H1 (cell line): ENCODE results near the gene EDEM2. TPM values are rescaled to one million over a fixed set of nuclear protein-coding genes. Genes with fewer than 3 reads are reported as not detected.

Experiments used
- CTCF ChIA-PET: fragments of 300-600 bp; sonication (Branson Sonifier 250); formaldehyde crosslinking; loops from one replicate; lab custom pipeline; 2021; ENCODE audit not compliant: partially characterized antibody; lab: Charles Lee
- POLR2A ChIA-PET: fragments of 300-600 bp; sonication (Branson Sonifier 250); formaldehyde crosslinking; loops from one replicate; lab custom pipeline; 2021; ENCODE audit warnings: inconsistent platforms; ENCODE audit not compliant: partially characterized antibody; lab: Charles Lee
- DNase-seq, 2 experiments: peaks; one replicate each; pipeline versions ENCODE4 v3.0.0 to v3.0.0-alpha.2; 2010 to 2022; ENCODE audit warnings: low spot score in 2 of 2, low read depth in 1 of 2, mixed read lengths in 1 of 2
- FAIRE-seq: peaks from 2 replicates; lab custom pipeline; 2011; peaks lifted over from hg19 to GRCh38; lab: Jason Lieb, UNC
- H2AFZ ChIP-seq: 2 replicates; pipeline ENCODE4 v1.8.1; 2012; ENCODE audit warnings: low read length, inconsistent platforms
- H2AK5ac ChIP-seq: 2 replicates; pipeline ENCODE4 v1.6.1; 2013; ENCODE audit warnings: low read depth, low read length
- H2BK120ac ChIP-seq: replicated peaks from 2 replicates; pipeline ENCODE3; 2013; ENCODE audit warnings: low read depth, low read length, inconsistent platforms
- H2BK12ac ChIP-seq: 2 replicates; pipeline ENCODE4 v1.6.1; 2013; ENCODE audit warnings: low read depth, low read length
- H2BK15ac ChIP-seq: 2 replicates; pipeline ENCODE4 v1.6.1; 2013; ENCODE audit warnings: low read length
- H2BK20ac ChIP-seq: 2 replicates; pipeline ENCODE4 v1.6.1; 2013; ENCODE audit warnings: low read length
- H2BK5ac ChIP-seq: 2 replicates; pipeline ENCODE4 v1.6.1; 2013; ENCODE audit warnings: low read depth, low read length
- H3K14ac ChIP-seq: 2 replicates; pipeline ENCODE4 v1.6.1; 2013; ENCODE audit warnings: inconsistent platforms; ENCODE audit not compliant: insufficient read length
- H3K18ac ChIP-seq: 2 replicates; pipeline ENCODE4 v1.6.1; 2013; ENCODE audit warnings: low read length; ENCODE audit errors: extremely low read depth
- H3K23ac ChIP-seq: 2 replicates; pipeline ENCODE4 v1.6.1; 2013; ENCODE audit warnings: inconsistent platforms; ENCODE audit not compliant: insufficient read length
- H3K23me2 ChIP-seq: 2 replicates; pipeline ENCODE4 v1.6.1; 2013; ENCODE audit warnings: low read depth, low read length
- H3K27ac ChIP-seq: 2 replicates; pipeline ENCODE4 v1.6.1; 2011; ENCODE audit warnings: low read depth, low read length, inconsistent platforms
- H3K27me3 ChIP-seq, 4 experiments: replicated peaks in 1 of 4; 1 replicate in 1 of 4; 2 replicates in 3 of 4; pipeline versions ENCODE4 v1.6.1 to v1.8.1; 2011 to 2013; ENCODE audit warnings: low read length in 3 of 4, mild to moderate bottlenecking in 3 of 4, inconsistent platforms in 2 of 4, mixed read lengths in 2 of 4, moderate library complexity in 1 of 4; ENCODE audit not compliant: control insufficient read depth in 3 of 4, insufficient read depth in 3 of 4; ENCODE audit errors: extremely low read depth in 1 of 4
- H3K36me3 ChIP-seq, 4 experiments: 2 replicates each; pipeline versions ENCODE4 v1.6.1 to v1.8.1; 2011 to 2013; ENCODE audit warnings: mild to moderate bottlenecking in 4 of 4, low read length in 3 of 4, moderate library complexity in 2 of 4, control low read depth in 1 of 4, inconsistent platforms in 1 of 4; ENCODE audit not compliant: insufficient read depth in 4 of 4, control insufficient read depth in 2 of 4
- H3K4ac ChIP-seq: replicated peaks from 2 replicates; pipeline ENCODE3; 2013; ENCODE audit warnings: low read length, low read depth, mixed read lengths, inconsistent platforms; ENCODE audit not compliant: insufficient read length
- H3K4me1 ChIP-seq, 4 experiments: replicated peaks in 1 of 4; 1 replicate in 1 of 4; 2 replicates in 3 of 4; pipeline versions ENCODE4 v1.6.1 to v1.8.1; 2011 to 2013; ENCODE audit warnings: low read length in 3 of 4, inconsistent platforms in 2 of 4, mixed read lengths in 1 of 4; ENCODE audit not compliant: insufficient read depth in 4 of 4, control insufficient read depth in 3 of 4
- H3K4me2 ChIP-seq, 2 experiments: 2 replicates each; pipeline versions ENCODE4 v1.6.1 to v1.8.1; 2011 to 2013; ENCODE audit warnings: low read depth in 2 of 2, low read length in 2 of 2, control low read depth in 1 of 2, inconsistent platforms in 1 of 2, mild to moderate bottlenecking in 1 of 2; ENCODE audit not compliant: insufficient read depth in 1 of 2
- H3K4me3 ChIP-seq, 4 experiments: fragments of 200-600, 300-600 bp in 1 of 4; sonication (generic), shearing (Covaris generic), sonication (Bioruptor Twin) in 1 of 4; 2 replicates each; pipeline versions ENCODE4 v1.5.1 to v1.8.1; 2011 to 2016; ENCODE audit warnings: low read length in 4 of 4, low read depth in 3 of 4, control low read depth in 2 of 4, inconsistent platforms in 2 of 4, mild to moderate bottlenecking in 2 of 4, mixed read lengths in 1 of 4, moderate library complexity in 1 of 4; ENCODE audit not compliant: insufficient read depth in 2 of 4; ENCODE audit errors: extremely low read depth in 1 of 4
- H3K56ac ChIP-seq: replicated peaks from 2 replicates; pipeline ENCODE3; 2013; ENCODE audit warnings: low read depth, mild to moderate bottlenecking, mixed read lengths, low read length, inconsistent platforms; ENCODE audit not compliant: insufficient read length
- H3K79me1 ChIP-seq: 2 replicates; pipeline ENCODE4 v1.6.1; 2013; ENCODE audit warnings: low read depth, low read length, control low read depth
- H3K79me2 ChIP-seq, 2 experiments: 2 replicates each; pipeline versions ENCODE4 v1.6.1 to v1.8.1; 2012 to 2013; ENCODE audit warnings: low read length in 2 of 2, mild to moderate bottlenecking in 2 of 2, inconsistent platforms in 1 of 2; ENCODE audit not compliant: insufficient read depth in 2 of 2, control insufficient read depth in 1 of 2
- H3K9ac ChIP-seq, 4 experiments: replicated peaks in 1 of 4; 1 replicate in 1 of 4; 2 replicates in 3 of 4; pipeline versions ENCODE4 v1.6.1 to v1.8.1; 2011 to 2013; ENCODE audit warnings: low read depth in 3 of 4, low read length in 3 of 4, control low read depth in 2 of 4, mild to moderate bottlenecking in 2 of 4, moderate library complexity in 2 of 4, inconsistent platforms in 1 of 4; ENCODE audit errors: extremely low read depth in 1 of 4
- H3K9me3 ChIP-seq, 2 experiments: 2 replicates each; pipeline versions ENCODE4 v1.6.1 to v1.8.1; 2012 to 2013; ENCODE audit warnings: mild to moderate bottlenecking in 2 of 2, moderate library complexity in 2 of 2, control low read depth in 1 of 2, inconsistent platforms in 1 of 2, low read depth in 1 of 2, low read length in 1 of 2, mixed read lengths in 1 of 2; ENCODE audit not compliant: insufficient read depth in 2 of 2
- H4K20me1 ChIP-seq, 2 experiments: replicated peaks in 1 of 2; 2 replicates each; pipeline versions ENCODE3 to v1.8.1; 2011 to 2013; ENCODE audit warnings: inconsistent platforms in 2 of 2, low read length in 2 of 2, mild to moderate bottlenecking in 1 of 2; ENCODE audit not compliant: insufficient read depth in 2 of 2, control insufficient read depth in 1 of 2
- H4K5ac ChIP-seq: 2 replicates; pipeline ENCODE4 v1.6.1; 2013; ENCODE audit warnings: low read length, low read depth, mixed read lengths, inconsistent platforms; ENCODE audit not compliant: insufficient read length
- H4K8ac ChIP-seq: 2 replicates; pipeline ENCODE4 v1.8.0; 2013; ENCODE audit warnings: mild to moderate bottlenecking, moderate library complexity, low read length, inconsistent platforms; ENCODE audit not compliant: insufficient read depth; ENCODE audit errors: extremely low read depth
- H4K91ac ChIP-seq: replicated peaks from 2 replicates; pipeline ENCODE3; 2013; ENCODE audit warnings: low read length, mixed read lengths, inconsistent platforms; ENCODE audit not compliant: insufficient read length
- CREB1 ChIP-seq: IDR thresholded peaks from 2 replicates; pipeline ENCODE4 v1.6.1; 2012; ENCODE audit warnings: inconsistent platforms
- KDM5A ChIP-seq: fragments of 200-600 bp; IDR thresholded peaks from 2 replicates; pipeline ENCODE4 v1.7.1; 2012; ENCODE audit warnings: mild to moderate bottlenecking, low read length, inconsistent platforms, mixed read lengths
- MAFK ChIP-seq: IDR thresholded peaks from 2 replicates; pipeline ENCODE4 v1.6.1; 2012; ENCODE audit warnings: low read depth, mild to moderate bottlenecking, improper control_type of control experiment, low read length
- NRF1 ChIP-seq: IDR thresholded peaks from 2 replicates; pipeline ENCODE4 v1.6.1; 2011; ENCODE audit warnings: mild to moderate bottlenecking, low read depth, low read length, improper control_type of control experiment
- SAP30 ChIP-seq: fragments of 300-600 bp; sonication (generic); IDR thresholded peaks from 2 replicates; pipeline ENCODE4 v1.7.1; 2012; ENCODE audit warnings: low read length, moderate library complexity, mild to moderate bottlenecking, inconsistent platforms; ENCODE audit not compliant: insufficient read depth, insufficient replicate concordance
- WGBS, 2 experiments: shearing (Covaris generic) in 1 of 2; methylation state at CpG; one replicate each; pipeline versions ENCODE4 v1.1.6 to v1.1.7; 2013 to 2015; ENCODE audit warnings: low lambda C conversion rate in 2 of 2, mixed read lengths in 2 of 2, inconsistent platforms in 1 of 2, low coverage in 1 of 2, missing lambda C conversion rate in 1 of 2; ENCODE audit not compliant: insufficient replicate concordance in 2 of 2, insufficient coverage in 1 of 2, insufficient read length in 1 of 2; ENCODE audit errors: extremely low coverage in 1 of 2, missing lambda C conversion rate in 1 of 2; 5-methylcytosine and 5-hydroxymethylcytosine counted together
- polyA plus RNA-seq, 7 experiments: library from polyadenylated mRNA; depleted of rRNA in 3 of 7; stranded (reverse) in 5 of 7; unstranded in 2 of 7; fragments of >200 nt in 5 of 7; fragments of 200-250 nt in 2 of 7; gene quantifications; 1 replicate in 5 of 7; 2 replicates in 1 of 7; 4 replicates in 1 of 7; pipeline versions ENCODE4 v1.2.1 to v1.2.3, GENCODE V29; 2011 to 2013; ENCODE audit warnings: missing spikeins in 2 of 7, mixed read lengths in 2 of 7
- total RNA-seq: library from RNA; stranded (reverse); fragmentation: NEBNext Ultra II Directional; extraction: Animal tissue kit (Norgen Biotek cat#: 25700); gene quantifications from 2 replicates; pipeline ENCODE4 v1.2.1, GENCODE V29; 2021

EDEM2 gene
- total and polyA plus RNA-seq, 2 of the 8 experiments (the other 6 are each of a cell fraction or from before 2014, with no cell fraction given) = 15.2 to 19.6 TPM

DNA sequence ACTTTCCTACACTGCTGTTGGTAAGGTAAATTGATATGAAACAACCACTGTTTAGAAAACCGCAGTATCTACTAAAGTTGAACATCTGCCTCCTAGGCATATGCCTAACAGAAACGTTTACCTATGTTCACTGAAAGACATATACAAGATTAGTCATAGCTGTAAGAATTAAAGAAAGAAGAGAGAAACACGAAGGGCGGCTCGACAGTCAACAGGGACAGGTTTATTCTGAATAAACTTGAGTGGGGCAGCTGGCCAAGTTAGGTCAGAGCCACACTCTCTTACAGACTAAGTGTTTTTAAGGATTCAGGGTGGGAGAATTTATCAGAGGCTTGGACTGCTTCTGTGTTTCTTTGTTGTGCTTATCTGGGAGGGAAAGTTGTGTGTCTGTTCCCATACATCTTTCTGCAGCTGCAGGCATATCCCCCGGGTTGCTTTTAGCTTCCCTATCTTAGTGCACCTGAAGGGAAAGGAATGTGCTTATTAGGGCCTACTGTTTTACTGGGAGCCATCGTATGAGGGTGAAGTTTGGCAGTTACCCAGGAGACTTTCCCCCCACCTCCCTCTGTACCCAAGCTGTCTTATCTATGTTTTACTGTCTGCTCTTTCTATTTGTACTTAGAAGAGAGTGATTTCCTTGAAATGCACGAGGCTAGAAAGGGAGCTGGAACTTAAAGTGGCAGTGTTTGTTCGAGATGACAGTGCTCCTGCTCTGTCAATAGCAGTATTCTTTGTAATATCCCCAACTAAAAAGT lies 45.2 kb upstream of the EDEM2 start:
- H2BK12ac ChIP-seq = no peak overlapping the region
- 76% methylated on average over 9 of the region's 9 CpGs; no CpG with 5 or more reads in 1 of the 2 experiments for WGBS, 2 experiments
- no peak overlapping the region for H4K91ac ChIP-seq
- no peak overlapping the region for H2BK15ac ChIP-seq
- H3K79me2 ChIP-seq = no peaks in the 10 kb centered on the region
- H3K36me3 ChIP-seq = no peaks in the 10 kb centered on the region
- DNase-seq (no peak), FAIRE-seq (peak; percentile 83)
- H3K4me1 ChIP-seq = peaks cover 0 to 6% (median 0%) of the 10 kb centered on the region in 4 experiments; a peak in 3 of 7 replicates
- no peak overlapping the region for H3K4me3 ChIP-seq
- H2BK5ac ChIP-seq = no peak overlapping the region
- no peak overlapping the region for H2BK120ac ChIP-seq
- no peak overlapping the region for H3K56ac ChIP-seq
- no peak overlapping the region for H2BK20ac ChIP-seq
- no peaks in the 10 kb centered on the region for H3K79me1 ChIP-seq
- no peak overlapping the region for H4K5ac ChIP-seq
- H2AFZ ChIP-seq = no peak overlapping the region
- H4K20me1 ChIP-seq = no peaks in the 10 kb centered on the region
- H3K23me2 ChIP-seq = no peaks in the 10 kb centered on the region
- H2AK5ac ChIP-seq = no peak overlapping the region
- ChIA-PET CTCF (interaction anchor here (0.6 to 1.9 kb wide), 5 partner anchors 16 to 96 kb away, joined by 3 to 6 read pairs (median 3); no protein-coding TSS in a partner anchor), POLR2A (interaction anchor here (0.5 to 1.7 kb wide), 2 partner anchors 71 to 1997 kb away, joined by 3 read pairs; no protein-coding TSS in a partner anchor)
- H3K4ac ChIP-seq = no peak overlapping the region
- H4K8ac ChIP-seq = no peak overlapping the region
- H3K9me3 ChIP-seq = peaks cover 6 to 10% of the 10 kb centered on the region in 2 experiments; a peak in 2 of 4 replicates
- H3K4me2 ChIP-seq = no peak overlapping the region
- no peak overlapping the region for H3K9ac ChIP-seq
- no peak overlapping the region for H3K14ac ChIP-seq
- no peak overlapping the region for H3K18ac ChIP-seq
- H3K27ac ChIP-seq = no peak overlapping the region
- H3K27me3 ChIP-seq = peaks cover 0 to 2% (median 0%) of the 10 kb centered on the region in 4 experiments; a peak in 2 of 7 replicates
- no peak overlapping the region for H3K23ac ChIP-seq
- TF ChIP-seq NRF1 (no peak), MAFK (no peak), KDM5A (no peak), SAP30 (no peak), CREB1 (no peak)
